Heart right ventricle (tissue), 16 donors: ENCODE results near the gene CFAP61. TPM values are rescaled to one million over a fixed set of nuclear protein-coding genes. Genes with fewer than 3 reads are reported as not detected.
"Not testable (repeated sequence)": the region's sequence is repeated elsewhere in the genome, so short reads cannot be mapped to it uniquely, and the experiment has no call there.

ENCODE experiments used
- ATAC-seq, 8 donors: fragments of 200-7000 bp; cut with Tn5 transposase; one replicate each; pipeline ENCODE4 v1.9.1; 2020; ENCODE audit warnings: mild to moderate bottlenecking in 8 of 8, moderate library complexity in 8 of 8, moderate number of reproducible peaks in 1 of 8
- DNase-seq, 2 donors: peaks; one replicate each; pipeline ENCODE4 v3.0.0-alpha.2; 2020
- H3K27ac ChIP-seq, 10 donors: fragments of 200-600 bp; sonication (generic) in 2 of 10; one replicate each; pipeline versions ENCODE4 v1.5.0 to v1.8.0; 2020 to 2022; ENCODE audit warnings: mild to moderate bottlenecking in 3 of 10
- H3K27me3 ChIP-seq, 7 donors: fragments of 200-600 bp; one replicate each; pipeline ENCODE4 v1.8.0; 2021 to 2022; ENCODE audit warnings: mild to moderate bottlenecking in 2 of 7
- H3K36me3 ChIP-seq, 9 donors: fragments of 200-600 bp; sonication (generic) in 1 of 9; one replicate each; pipeline versions ENCODE4 v1.5.0 to v1.8.0; 2020 to 2022; ENCODE audit warnings: mild to moderate bottlenecking in 2 of 9
- H3K4me1 ChIP-seq, 9 donors: fragments of 200-600 bp; sonication (generic) in 1 of 9; one replicate each; pipeline versions ENCODE4 v1.5.0 to v1.8.0; 2020 to 2022; ENCODE audit warnings: mild to moderate bottlenecking in 4 of 9
- H3K4me3 ChIP-seq, 10 donors: fragments of 200-600 bp; sonication (generic) in 2 of 10; one replicate each; pipeline versions ENCODE4 v1.5.0 to v1.8.0; 2020 to 2022; ENCODE audit warnings: mild to moderate bottlenecking in 7 of 10, moderate library complexity in 2 of 10
- H3K9me3 ChIP-seq, 11 donors: fragments of 200-600 bp in 10 of 11; sonication (generic) in 2 of 11; one replicate each; pipeline versions ENCODE4 v1.5.0 to v1.8.0; 2013 to 2022; ENCODE audit warnings: mild to moderate bottlenecking in 2 of 11, control low read depth in 1 of 11, moderate library complexity in 1 of 11
- WGBS, 2 donors: extraction: QIAGEN DNeasy Blood & Tissue Kit; methylation state at CpG; one replicate each; pipeline ENCODE4 v1.1.7; 2013; ENCODE audit warnings: inconsistent platforms in 1 of 2; 5-methylcytosine and 5-hydroxymethylcytosine counted together
- intact Hi-C, 10 donors: fragments of 100-400 bp; cut with DNase I; formaldehyde crosslinking; loops; one replicate each; pipeline versions ENCODE4 v1.11.1 to v1.14.2; 2022
- polyA plus RNA-seq, 2 donors: library from polyadenylated mRNA; stranded (reverse); fragments of 200-250 nt; gene quantifications; one replicate each; pipeline ENCODE4 v1.2.3, GENCODE V29; 2013
- total RNA-seq, 10 donors: library from RNA; stranded (reverse); fragmentation: NEBNext Ultra II Directional in 3 of 10; extraction: Animal tissue kit (Norgen Biotek cat#: 25700) in 3 of 10; gene quantifications; one replicate each; pipeline versions ENCODE4 v1.2.1 to v1.2.4, GENCODE V29; 2021 to 2023
- TF ChIP-seq, protein P1 (sequence below), 9 donors: fragments of 200-600 bp; sonication (generic) in 2 of 9; IDR thresholded peaks; one replicate each; pipeline versions ENCODE4 v1.5.0 to v1.8.0; 2021 to 2022; ENCODE audit warnings: antibody characterized with exemption in 9 of 9, mild to moderate bottlenecking in 5 of 9, moderate library complexity in 1 of 9
- donor health status: Arrhythmogenic right ventricular cardiomyopathy.
- donor health status: ischemic (EF 13 %, LVEDD 7.1; RV severe dilation, severe dysfunction).
- donor health status: healthy with polysubstance abuse.
- donor health status: DM: no; HTN: yes; CAD: no.
- donor health status: DM: no; HTN: no; CAD: no.
- donor health status: ischemic (EF 25% LVEDD 6.9; RV normal size, moderate dysfunction).
- donor health status: ischemic (EF 25% LVEDD 5.7; RV mildly dilated, moderate dysfunction).
- donor health status: healthy.
- donor health status: DM: yes; HTN: yes; CAD: no.
- donor health status: Ischemic cardiomyopathy.
- donor health status: ischemic (EF 35%, LVEDD 5.7; RV mildly dilated, moderate dysfunction).
- donor health status: nonischemic (EF 11% LVEDD 7.7; RV severe dilation, severe dysfunction).
- donor health status: DM: yes; HTN: yes; CAD: no.
- donor health status: PGD.
- donor health status: ischemic (EF 29% LVEDD 5.4; RV normal size, mild dysfunction).
- donor health status: nonischemic (EF 23%, LVEDD 6.1; RV moderate dilation, normal function).

CFAP61 gene
- total and polyA plus RNA-seq, 12 donors, result 8.2 to 140 (median 60.6) TPM

DNA sequence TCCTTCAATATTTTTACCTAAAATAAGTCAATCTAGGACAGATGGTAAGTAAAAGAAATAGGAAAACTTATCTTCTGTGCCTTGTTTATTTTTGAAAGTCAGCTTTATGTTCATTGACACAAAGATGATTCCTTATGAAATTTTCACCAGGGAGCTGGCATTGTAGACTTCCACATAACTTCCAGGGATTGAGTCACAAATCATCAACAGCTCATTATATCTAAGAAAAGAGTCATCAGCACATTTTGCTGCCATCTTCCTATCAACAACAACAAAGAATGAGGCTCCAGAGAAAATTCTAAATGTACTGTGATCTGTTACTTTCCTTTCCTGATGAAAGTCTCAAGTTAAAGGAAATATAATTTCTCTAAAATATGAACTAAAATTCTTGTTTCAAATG, 48.5 kb downstream of the CFAP61 start:
- intact Hi-C loops, result no loop called here
- Histone ChIP-seq H3K27ac (no peak overlapping the region), H3K27me3 (peaks cover 0 to 8% (median 0%) of the 10 kb centered on the region in 7 donors), H3K4me3 (no peak overlapping the region), H3K4me1 (peaks cover 0 to 16% (median 0%) of the 10 kb centered on the region in 9 donors), H3K36me3 (no peaks in the 10 kb centered on the region), H3K9me3 (peaks cover 0 to 5% (median 0%) of the 10 kb centered on the region in 11 donors)
- ATAC-seq, result no peak
- TF ChIP-seq, protein P1, sequence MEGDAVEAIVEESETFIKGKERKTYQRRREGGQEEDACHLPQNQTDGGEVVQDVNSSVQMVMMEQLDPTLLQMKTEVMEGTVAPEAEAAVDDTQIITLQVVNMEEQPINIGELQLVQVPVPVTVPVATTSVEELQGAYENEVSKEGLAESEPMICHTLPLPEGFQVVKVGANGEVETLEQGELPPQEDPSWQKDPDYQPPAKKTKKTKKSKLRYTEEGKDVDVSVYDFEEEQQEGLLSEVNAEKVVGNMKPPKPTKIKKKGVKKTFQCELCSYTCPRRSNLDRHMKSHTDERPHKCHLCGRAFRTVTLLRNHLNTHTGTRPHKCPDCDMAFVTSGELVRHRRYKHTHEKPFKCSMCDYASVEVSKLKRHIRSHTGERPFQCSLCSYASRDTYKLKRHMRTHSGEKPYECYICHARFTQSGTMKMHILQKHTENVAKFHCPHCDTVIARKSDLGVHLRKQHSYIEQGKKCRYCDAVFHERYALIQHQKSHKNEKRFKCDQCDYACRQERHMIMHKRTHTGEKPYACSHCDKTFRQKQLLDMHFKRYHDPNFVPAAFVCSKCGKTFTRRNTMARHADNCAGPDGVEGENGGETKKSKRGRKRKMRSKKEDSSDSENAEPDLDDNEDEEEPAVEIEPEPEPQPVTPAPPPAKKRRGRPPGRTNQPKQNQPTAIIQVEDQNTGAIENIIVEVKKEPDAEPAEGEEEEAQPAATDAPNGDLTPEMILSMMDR (IDR thresholded peaks at IDR 0.05), result no peak
- no peak for DNase-seq

DNA sequence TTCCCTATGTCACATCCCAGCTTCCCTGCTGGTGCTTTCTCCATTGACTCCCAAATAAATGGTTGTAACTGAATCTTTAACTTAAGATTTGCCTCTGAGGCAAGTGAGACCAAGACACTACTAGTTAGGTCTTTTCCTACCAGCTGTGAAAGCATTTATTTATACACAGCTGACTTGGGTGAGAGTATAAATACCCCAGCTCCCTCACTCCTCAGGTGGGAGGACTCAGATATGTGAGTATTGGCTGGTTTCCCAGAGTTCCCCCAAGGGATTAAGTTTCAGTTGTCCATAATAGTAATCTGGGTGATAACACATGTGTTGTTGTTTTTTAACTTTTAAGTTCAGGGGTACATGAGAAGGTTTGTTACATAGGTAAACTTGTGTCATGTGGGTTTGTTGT, 49.8 kb downstream of the CFAP61 start:
- H3K4me1 ChIP-seq, result peaks cover 0 to 16% (median 0%) of the 10 kb centered on the region in 9 donors
- TF ChIP-seq, protein P1 (IDR thresholded peaks at IDR 0.05), result no peak
- DNase-seq (no peak), ATAC-seq (no peak)
- H3K27me3 ChIP-seq, result peaks cover 0 to 8% (median 0%) of the 10 kb centered on the region in 7 donors
- intact Hi-C loops, result no loop called here
- peaks cover 0 to 5% (median 0%) of the 10 kb centered on the region in 11 donors for H3K9me3 ChIP-seq
- H3K4me3 ChIP-seq, result no peak overlapping the region
- no peaks in the 10 kb centered on the region for H3K36me3 ChIP-seq
- peak overlapping the region in 6 of 10 donors; percentile 14 to 75 (median 63) for H3K27ac ChIP-seq

DNA sequence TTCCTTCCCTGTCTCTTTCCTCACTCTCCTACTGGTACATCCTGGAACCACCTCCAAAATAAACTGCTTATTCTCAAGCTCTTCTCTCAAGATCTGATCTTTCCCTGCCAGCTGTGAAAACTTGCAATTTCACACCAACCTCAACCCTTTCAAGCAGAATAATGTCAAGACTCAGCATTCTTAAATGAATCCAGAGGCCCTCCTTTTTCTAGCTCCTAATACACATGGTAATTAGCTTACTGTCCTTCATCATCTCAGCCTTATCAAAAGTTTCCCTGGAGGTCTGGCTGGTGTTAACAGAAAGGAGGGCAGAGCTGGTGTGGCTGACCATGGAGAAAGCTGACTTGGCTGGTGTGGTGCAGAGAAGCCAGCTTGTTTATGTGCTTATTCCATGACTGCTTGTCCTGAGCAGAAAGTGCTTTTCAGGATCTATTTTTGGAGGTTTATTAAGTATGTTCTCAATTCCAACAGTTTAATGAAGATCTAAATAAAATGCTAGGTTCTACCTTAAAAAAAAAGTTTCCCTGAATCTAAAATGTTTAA, 50.5 kb downstream of the CFAP61 start:
- Histone ChIP-seq H3K27me3 (peaks cover 0 to 7% (median 0%) of the 10 kb centered on the region in 7 donors), H3K27ac (peak overlapping the region in 9 of 10 donors; percentile 13 to 75 (median 54)), H3K36me3 (no peaks in the 10 kb centered on the region), H3K9me3 (peaks cover 0 to 5% (median 0%) of the 10 kb centered on the region in 11 donors), H3K4me3 (no peak overlapping the region), H3K4me1 (peaks cover 0 to 16% (median 0%) of the 10 kb centered on the region in 9 donors)
- no peak for DNase-seq
- intact Hi-C loops, result no loop called here
- TF ChIP-seq, protein P1 (IDR thresholded peaks at IDR 0.05), result no peak
- peak in 7 of 8 donors; percentile 64 to 97 (median 80) for ATAC-seq

DNA sequence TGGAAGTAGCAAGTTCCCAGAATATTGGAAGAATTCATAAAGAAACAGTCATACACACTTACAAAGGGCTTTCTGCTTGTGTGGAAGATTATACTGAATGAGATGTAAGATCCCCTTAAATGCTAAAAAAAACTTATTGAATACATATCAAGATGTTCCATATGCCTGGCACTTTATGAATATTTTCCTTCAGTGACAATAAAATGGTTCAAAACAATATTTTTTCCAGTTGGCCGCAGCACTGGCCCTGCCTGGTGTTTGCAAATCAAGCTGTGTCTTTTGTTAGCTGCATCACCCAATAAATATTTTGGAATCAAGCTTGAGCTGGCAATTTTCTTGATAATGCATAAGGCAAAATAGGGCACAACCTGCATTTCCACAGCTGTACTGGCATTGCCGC, 51.2 kb downstream of the CFAP61 start:
- WGBS, 2 donors, result 89 to 92% methylated on average over 2 of the region's 2 CpGs
- intact Hi-C loops, result no loop called here
- no peak for ATAC-seq
- H3K4me3 ChIP-seq, result no peak overlapping the region
- no peaks in the 10 kb centered on the region for H3K36me3 ChIP-seq
- H3K9me3 ChIP-seq, result peaks cover 0 to 5% (median 0%) of the 10 kb centered on the region in 11 donors
- peaks cover 0 to 16% (median 0%) of the 10 kb centered on the region in 9 donors for H3K4me1 ChIP-seq
- H3K27ac ChIP-seq, result peak overlapping the region in 8 of 10 donors; percentile 13 to 75 (median 56)
- peaks cover 0 to 4% (median 0%) of the 10 kb centered on the region in 7 donors for H3K27me3 ChIP-seq
- TF ChIP-seq, protein P1 (IDR thresholded peaks at IDR 0.05), result no peak
- DNase-seq, result no peak

DNA sequence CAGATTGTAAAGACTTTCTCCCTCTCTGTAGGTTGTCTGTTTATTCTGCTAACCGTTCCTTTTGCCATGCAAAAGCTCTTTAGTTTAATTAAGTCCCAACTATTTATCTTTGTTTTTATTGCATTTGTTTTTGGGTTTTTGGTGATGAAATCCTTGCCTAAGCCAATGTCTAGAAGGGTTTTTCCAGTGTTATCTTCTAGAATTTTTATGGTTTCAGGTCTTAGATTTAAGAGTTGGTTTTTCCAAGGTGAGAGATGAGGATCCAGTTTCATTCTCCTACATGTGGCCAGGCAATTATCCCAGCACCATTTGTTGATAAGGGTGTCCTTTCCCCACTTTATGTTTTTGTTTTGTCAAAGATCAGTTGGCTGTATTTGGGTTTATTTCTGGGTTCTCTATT, 70.9 kb downstream of the CFAP61 start:
- H3K27me3 ChIP-seq, H3K4me1 ChIP-seq, DNase-seq, intact Hi-C loops, H3K27ac ChIP-seq, H3K4me3 ChIP-seq, H3K36me3 ChIP-seq, ATAC-seq: not testable (repeated sequence)
- WGBS, 2 donors, result 74 to 77% methylated on average over 1 of the region's 1 CpG
- H3K9me3 ChIP-seq, result peaks cover 0 to 24% (median 0%) of the 10 kb centered on the region in 11 donors
